ENCODE measurements around the gene XRCC1. TPM values are rescaled to one million over a fixed set of nuclear protein-coding genes. Genes with fewer than 3 reads are reported as not detected.
"Not testable (repeated sequence)": the region's sequence is repeated elsewhere in the genome, so short reads cannot be mapped to it uniquely, and the experiment has no call there.

XRCC1 gene
- total RNA-seq, 1 donor from 2014 or later, result 8.8 TPM

DNA sequence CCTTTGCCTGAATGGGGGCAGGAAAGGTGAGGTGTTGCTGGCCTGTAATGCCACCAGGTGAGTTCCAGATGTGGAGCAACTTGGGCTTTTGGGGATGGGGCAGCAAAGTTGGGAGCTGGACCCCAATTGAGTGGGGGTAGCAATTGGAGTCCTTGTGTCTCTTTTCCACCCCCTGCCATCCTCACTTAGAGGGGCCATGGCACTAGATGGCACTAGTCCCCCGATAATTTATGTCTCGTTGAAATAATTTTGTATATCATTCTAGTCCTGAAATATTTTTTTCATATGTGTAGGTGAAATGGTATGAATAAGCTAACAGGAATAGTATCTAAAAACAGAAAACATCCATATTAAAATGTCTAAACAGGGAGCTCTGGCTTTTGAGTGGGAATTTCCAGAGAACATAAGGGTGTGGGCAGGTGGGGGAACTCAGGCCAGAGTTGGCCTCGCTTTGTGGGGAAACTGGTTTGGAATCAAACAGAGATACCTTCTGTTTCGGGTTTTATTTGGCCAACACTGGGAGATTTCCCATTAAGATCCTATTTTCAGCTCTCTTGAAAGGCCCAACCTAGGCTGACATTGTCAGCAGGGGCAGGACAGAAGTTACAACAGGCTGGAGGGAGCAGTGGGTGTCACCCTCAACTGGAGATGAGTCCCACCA, 24.4 kb upstream of the XRCC1 start:
- DNase-seq (ENCODE audit: low spot score) (no peak), ATAC-seq (no peak)

GRCh38 chr19:43598445-43599240, 23.3 kb upstream of the XRCC1 start:
- no peak for DNase-seq (ENCODE audit: low spot score)
- no peak for ATAC-seq

- ATAC-seq (no peak), DNase-seq (ENCODE audit: low spot score) (no peak)
Measured at GRCh38 chr19:43597876-43598275, 22.5 kb upstream of the XRCC1 start.

- no peak for ATAC-seq
- no peak for DNase-seq (ENCODE audit: low spot score)
Measured at GRCh38 chr19:43596842-43597461, 21.6 kb upstream of the XRCC1 start.

GRCh38 chr19:43595999-43596841, 20.9 kb upstream of the XRCC1 start, which contains the start of the genes IRGQ and ZNF576:
Gene IRGQ (minus strand): TSS chr19:43596134. CDS start chr19:43595338, 796 bp downstream.
Gene ZNF576 (plus strand): TSS chr19:43596595. CDS start chr19:43597109, 514 bp downstream.
- ATAC-seq (peak; percentile 91), DNase-seq (ENCODE audit: low spot score) (peak; percentile 100)

DNA sequence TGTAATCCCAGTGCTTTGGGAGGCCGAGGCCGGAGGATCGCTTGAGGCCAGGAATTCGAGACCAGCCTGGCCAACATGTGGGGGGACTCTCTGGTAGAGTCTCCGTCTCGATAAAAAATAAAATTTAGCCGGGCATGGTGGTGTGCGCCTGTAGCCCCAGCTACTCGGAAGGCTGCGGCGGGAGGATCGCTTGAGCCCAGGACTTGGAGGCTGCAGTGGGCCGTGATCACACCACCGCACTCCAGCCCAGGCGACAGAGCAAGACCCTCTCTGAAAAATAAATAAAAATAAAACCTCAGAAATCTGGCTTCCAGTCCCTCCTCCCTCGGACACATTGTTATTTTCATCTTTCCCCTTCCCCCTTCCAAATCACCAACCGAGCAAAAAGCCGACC, 20.3 kb upstream of the XRCC1 start:
- ATAC-seq, result peak; percentile 21
- DNase-seq (ENCODE audit: low spot score), result no peak

DNA sequence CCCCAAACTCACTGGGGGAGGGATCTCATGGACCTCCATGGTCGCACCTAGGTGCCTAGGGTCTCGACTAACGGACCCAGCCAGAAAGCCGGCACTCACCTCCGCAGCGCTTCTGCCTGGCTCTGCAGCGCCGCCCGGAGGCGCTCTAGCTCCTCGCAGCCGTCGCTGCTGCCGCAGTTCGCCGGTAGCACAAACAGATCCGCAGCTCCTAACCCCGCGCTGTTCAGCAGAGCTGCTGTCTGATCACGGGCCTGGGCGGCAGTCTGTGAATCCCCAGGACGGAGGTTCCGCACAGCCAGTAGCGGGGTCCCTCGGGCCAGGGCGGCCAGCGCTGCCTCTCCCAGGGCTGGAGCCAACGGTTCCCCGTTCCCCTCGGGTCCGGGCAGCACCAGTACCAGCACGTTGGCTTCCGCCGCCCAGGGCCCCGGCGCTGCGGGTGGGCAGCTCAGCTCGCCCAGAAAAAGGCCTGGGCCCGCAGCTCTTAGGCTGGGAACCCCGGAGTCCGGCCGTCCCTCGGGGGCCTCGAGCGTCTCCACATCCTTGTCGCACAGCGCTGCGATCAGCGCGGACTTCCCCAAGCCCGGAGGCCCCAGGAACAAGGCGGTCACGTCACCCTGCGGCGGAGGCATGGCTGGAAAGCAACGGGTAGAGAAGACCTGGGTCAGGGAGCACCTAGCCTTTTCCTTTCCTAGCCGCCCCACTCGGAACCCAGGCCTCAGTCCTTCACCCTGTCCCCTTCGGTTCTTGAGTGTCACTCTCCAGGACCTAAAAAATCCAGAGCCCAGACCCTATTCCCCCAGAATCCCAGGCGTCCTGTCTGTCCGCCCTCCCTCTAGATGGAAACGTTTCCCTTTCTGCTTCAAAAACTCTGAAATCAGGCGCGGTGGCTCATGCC, 19.6 kb upstream of the XRCC1 start:
- peak; percentile 41 for ATAC-seq

DNA sequence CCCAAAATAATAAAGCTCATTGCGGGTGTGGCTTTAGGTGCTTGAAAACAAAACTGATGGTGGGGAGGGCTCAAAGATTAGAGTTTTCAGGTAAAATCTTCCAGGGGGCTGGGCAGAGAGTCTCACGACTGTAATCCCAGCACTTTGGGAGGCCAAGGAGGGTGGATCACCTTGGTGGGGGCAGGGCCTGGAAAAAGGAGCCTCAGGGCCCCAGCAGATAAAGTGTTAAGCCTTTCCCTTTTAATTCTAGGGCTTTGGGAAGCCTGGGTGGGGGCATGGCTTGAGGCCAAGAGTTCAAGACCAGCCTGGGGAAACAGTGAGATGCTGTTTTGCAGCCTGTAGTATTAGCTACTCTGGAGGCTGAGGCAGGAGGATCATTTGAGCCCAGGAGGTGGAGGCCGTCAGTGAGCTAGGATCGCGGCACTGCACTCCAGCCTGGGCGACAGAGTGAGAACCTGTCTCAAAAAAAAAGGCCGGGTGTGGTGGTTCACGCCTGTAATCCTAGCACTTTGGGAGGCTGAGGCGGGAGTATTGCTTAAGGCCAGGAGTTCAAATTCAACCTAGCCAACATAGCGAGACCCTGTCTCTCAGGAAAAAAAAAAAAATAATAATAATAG, 18.9 kb upstream of the XRCC1 start:
- DNase-seq (ENCODE audit: low spot score) (no peak), ATAC-seq (no peak)

More for the DNA sequence above, 19.6 kb upstream of the XRCC1 start:
- peak; percentile 60 for DNase-seq (ENCODE audit: low spot score)

DNA sequence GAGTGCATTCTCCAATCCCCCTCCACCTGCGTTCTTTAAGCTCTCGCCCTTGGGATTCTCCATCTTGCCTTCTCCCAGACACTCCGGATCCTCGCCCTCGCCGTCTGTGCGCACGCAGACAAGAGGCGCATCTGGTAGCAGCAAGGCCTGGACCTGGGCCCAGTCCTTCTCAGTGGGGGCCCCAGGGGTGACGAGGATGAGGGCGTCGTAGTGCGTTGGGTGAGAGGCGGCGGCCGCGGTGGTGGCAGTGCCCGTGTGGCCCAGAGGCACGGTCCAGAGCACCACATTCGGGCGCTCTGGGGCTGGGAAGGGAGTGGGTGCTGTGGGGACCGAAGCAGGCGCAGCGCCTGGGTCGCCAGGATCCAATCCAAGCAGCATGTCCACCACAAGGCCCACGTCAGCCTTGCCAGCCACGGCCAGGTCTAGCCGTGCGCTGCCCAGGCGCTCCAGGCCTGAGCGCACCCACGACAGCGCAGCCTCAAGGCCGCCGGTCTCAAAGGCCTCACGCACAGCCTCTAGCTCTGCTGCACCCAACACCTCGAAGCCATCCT, 17.5 kb upstream of the XRCC1 start:
- DNase-seq (ENCODE audit: low spot score), result no peak
- ATAC-seq, result no peak

DNA sequence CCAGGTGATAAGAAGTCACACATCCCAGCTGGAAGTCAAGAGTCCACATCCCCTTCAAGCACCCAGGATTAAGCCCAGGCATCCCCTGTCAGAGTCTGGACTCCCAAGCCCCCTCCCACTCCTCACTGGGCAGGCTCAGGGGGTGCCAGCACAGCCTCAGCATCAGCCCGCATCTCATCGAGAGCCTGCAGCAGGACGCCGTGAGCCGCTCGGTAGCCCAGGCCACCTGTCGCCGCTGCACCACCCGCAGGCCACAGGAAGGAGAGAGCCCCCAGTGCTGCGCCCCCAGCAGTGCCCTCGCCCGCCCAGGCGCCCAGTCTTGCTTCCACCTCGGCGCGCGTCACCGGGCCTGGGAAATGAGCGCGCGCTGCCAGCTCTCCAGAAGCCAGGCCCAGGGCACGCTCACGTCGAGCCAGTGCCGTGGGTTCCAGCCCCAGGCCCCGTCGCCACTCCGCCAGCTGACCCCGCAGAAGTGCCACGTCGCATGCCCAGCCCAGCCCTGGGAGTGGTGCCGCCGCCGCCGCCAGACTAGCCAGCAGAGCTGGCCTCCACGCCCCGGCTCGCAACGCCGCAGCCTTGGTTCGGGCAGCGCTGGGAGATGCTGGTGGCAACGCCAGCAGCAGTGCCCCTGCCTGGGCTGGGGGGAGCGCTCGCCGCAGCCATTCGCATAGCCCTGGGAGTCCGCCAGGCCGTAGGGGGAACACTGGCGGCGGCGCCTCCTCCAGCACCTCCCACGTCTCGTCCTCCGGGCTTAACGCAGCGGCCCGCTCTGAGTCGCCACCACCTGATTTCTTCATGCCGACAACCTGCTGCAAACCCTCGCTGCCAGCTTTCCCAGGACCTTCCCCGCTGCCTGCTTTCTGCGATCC, 16.8 kb upstream of the XRCC1 start:
- DNase-seq (ENCODE audit: low spot score), result no peak
- ATAC-seq, result no peak

- DNase-seq (ENCODE audit: low spot score), result no peak
- no peak for ATAC-seq
Measured at GRCh38 chr19:43589678-43590077, 14.4 kb upstream of the XRCC1 start.

DNA sequence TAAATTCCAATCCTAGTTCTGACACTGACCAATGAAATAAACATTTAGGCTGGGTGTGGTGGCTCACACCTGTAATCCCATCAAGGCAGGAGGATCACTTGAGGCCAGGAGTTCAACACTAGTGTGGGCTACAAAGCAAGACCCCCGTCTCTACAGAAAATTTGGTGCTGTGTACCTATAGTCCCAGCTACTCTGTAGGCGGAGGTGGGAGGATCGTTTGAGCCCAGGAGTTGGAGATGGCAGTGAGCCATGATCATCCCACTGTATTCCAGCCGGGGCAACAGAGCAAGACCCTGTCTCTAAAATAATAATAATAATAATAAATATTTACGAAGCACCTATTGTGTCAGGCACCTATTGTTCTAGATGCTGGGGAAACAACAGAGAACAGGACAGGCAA, 13.9 kb upstream of the XRCC1 start:
- DNase-seq (ENCODE audit: low spot score) (no peak), ATAC-seq (no peak)

DNA sequence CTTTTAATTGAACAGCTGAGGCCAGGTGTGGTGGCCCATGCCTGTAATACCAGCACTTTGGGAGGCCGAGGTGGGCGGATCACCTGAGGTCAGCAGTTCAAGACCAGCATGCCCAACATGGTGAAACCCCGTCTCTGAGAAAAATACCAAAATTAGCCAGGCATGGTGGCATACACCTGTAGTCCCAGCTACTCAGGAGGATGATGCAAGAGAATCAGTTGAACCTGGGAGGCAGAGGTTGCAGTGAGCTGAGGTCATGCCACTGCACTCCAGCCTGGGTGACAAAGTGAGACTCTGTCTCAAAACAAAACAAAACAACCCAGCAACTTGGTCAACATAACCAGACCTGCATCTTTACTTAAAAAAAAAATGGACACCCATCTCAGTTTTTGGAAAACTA, 11.7 kb upstream of the XRCC1 start:
- not testable (repeated sequence) for DNase-seq (ENCODE audit: low spot score)

DNA sequence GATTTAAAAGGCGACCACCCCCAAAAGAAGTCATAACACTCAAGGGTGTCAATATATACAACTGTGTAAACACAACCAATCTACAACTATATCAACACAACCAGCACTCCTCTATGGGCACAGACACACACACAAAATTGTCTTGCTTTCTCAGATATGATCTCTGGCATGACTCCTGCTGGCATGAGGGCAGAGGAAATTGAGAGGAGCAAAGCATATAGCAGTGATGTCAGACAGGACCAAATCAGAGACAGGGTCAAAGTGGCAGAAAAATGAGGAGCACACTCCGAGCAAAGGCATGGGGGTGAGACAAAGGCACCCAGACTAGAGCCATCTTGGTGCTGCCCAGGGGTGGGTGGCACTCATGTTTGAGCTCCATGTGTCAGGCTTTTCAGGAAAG, 11.0 kb upstream of the XRCC1 start:
- no peak for ATAC-seq

More for the DNA sequence above, 11.7 kb upstream of the XRCC1 start:
- ATAC-seq, result not testable (repeated sequence)

DNA sequence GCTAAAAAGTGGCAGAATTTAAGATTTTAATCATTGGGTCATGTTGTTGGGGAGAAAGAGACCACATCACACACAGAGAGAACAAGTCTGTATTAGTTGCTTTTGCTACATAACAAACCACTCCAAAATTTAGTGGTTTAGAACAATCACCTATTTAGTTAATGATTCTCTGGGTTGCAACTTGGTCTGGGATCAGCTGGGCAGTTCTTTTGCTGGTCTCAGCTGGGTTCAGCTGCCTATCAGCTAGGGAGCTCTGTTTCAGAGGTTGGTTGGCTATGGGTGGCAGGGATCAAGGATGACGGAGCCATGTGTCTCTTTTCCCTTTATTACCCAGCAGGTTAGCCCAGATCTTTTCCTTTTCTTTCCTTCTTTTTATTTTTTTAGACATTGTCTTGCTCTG, 9.2 kb upstream of the XRCC1 start:
- DNase-seq (ENCODE audit: low spot score) (no peak), ATAC-seq (peak; percentile 93)

More for the DNA sequence above, 11.0 kb upstream of the XRCC1 start:
- DNase-seq (ENCODE audit: low spot score), result no peak

GRCh38 chr19:43582495-43582894, 7.2 kb upstream of the XRCC1 start:
- no peak for ATAC-seq
- DNase-seq (ENCODE audit: low spot score), result no peak

DNA sequence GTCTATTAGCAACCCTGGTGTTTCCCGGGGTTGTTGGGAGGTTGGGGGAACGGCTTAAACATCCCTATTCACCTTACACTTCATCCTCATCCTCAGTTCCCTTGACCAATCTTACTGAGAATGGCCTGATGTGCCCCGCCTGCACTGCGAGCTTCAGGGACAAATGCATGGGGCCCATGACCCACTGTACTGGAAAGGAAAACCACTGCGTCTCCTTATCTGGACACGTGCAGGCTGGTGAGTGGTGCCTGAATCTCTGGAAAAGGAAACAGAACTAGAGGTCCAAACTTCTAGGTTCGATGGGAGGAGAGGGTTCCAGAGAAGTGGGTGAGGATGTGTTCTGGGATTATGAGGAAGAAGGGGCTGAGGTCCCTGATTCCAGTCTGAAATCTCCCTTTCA, 6.1 kb upstream of the XRCC1 start:
- no peak for ATAC-seq
- DNase-seq (ENCODE audit: low spot score), result no peak

- ATAC-seq (no peak), DNase-seq (ENCODE audit: low spot score) (no peak)
Measured at GRCh38 chr19:43578787-43579186, 3.5 kb upstream of the XRCC1 start.
